Stimulated activated CD4-positive, alpha-beta T cell treated with anti-CD3 and anti-CD28 coated beads, Interleukin-15, amount 100 ng/mL, for 1 hour (primary cell): Measurements from ENCODE around the gene DAZAP1.
A peak's percentile ranks its signal among the peaks of the same experiment; 100 is the strongest.

Experiments
- DNase-seq, 2 donors: peaks; one replicate each; pipeline ENCODE4 v3.0.0-alpha.2; 2020; ENCODE audit warnings: low read depth in 1 of 2, low spot score in 1 of 2

The DAZAP1 gene

DNA sequence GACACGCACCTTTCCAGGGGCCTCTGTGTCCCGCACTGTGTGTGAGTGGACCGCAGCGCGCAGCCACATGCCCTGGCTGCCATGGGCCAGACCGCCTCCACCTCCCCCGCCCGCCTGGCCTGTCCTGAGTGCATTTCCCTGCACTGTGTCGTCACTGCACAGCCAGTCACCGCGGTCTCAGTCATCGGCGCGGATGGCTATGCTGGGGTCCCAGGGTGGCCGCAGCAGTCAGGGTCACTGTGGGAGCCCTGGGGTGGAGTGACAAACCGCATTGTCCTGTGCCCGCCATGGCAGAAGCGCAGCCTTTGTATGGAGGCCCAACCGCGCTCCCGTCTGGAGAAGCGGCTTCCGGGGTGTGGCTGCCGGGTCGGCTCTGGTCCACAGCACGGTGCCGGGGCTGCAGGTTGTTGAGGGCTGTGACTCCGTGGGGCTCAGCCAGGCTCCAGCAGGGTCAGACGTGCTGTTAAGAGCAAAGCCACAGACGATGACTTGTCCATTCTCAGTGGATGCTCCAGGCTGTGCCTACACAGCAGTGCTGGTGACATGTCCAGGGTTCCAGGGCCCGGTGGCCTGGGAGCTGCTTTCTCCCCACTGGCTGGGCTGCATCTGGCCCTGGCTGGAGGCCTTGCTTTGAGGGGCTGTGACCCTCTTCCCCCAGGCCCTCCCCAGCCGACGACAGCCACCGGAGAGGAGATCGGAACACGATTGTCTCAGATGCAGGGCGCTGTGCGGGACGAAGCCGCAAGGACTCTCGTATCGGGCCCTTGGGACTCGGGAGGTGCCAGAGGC is 30.0 kb upstream of the DAZAP1 start:
- DNase-seq = no peak

DNA sequence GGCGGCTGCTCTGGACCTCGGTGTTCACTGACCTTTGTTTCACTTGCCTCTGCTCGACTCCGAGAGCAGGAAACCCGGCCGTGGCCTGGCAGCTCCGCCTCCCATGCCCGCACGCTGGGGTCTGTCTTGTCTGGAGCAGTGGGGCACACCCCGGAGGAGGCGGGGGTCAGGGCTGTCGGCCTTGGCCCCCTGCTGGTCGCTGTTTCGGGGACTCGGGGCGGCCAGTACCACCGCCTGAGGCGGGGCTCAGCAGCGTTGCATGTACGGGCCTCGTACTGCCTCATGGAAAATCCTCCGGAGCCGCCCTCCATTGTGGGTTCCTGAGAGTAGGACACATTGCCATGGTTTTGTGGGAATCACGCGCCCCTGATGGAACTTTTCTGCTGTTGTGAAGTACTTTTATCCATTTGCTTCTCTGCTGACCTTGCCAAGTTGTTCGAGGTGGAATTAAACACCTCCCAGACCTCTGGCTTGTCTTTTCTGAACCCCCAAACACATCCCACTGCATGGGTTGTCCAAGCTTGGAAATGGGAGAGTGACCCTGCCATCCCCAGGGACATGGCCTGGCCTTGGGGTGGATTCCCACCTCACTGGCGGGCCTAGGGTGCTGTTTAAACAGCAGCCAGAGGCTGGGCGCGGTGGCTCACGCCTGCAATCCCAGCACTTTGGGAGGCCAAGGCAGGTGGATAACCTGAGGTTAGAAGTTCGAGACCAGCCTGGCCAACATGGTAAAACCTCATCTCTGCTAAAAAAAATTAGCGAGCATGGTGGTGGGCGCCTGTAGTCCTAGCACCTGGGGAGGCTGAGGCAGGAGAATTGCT is 29.2 kb upstream of the DAZAP1 start:
- DNase-seq = no peak

DNA sequence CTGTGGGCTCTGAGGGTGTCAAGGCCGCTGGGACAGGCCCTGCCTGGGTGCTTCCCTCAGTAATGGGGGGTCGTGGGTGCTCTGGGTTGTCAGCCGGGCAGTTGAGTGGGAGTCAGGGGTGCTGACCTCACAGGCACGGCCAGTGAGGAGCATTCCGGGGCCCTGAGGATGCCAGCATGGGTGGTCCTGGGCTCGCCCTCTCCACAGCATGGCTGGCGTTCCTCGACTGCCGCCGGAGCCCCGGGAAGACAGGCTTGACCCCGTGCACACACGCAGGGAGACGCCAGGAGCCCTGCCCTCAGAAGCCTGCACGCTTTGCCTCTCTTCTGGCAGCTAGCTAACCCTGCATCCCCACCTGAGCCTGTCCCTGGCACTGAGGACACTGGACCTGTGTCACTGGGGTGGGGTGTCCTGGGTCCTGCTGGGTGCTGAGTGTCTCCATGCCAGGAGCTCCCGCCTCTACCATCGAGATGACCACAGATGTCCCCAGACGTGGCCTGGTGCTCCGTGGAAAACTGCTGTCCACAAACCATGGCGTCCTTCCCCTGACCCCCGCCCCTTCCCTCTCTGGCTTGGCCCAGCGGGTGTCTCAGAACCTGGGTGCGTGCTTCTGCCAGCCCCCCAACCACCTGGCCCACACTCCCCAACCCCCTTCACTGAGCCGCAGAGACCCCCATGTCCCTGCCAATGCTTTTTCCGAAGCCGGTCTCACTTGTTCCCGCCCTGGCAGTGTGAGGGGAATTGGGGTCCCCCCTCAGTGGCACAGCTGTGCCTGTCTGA is 28.1 kb upstream of the DAZAP1 start:
- DNase-seq = no peak

DNA sequence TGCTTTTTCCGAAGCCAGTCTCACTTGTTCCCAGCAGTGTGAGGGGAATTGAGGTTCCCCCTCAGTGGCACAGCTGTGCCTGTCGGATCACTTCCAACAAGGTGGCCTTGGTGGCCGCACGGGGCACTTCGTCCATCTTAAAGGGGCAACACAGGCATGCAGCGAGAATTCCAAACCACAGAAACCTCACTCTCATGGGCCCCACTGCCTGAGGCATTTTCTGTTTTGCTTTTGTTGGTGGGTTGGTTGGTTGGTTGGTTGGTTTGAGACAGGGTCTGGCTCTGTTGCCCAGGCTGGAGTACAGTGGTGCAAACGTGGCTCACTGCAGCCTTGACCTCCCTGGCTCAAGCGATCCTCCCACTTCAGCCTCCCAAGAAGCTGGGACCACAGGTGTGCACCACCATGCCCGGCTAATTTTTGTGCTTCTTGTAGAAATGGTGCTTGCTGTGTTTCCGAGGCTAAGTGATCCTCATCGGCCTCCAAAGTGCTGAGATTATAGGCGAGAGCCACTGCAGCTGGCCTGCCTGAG is 27.4 kb upstream of the DAZAP1 start:
- DNase-seq = no peak

DNA sequence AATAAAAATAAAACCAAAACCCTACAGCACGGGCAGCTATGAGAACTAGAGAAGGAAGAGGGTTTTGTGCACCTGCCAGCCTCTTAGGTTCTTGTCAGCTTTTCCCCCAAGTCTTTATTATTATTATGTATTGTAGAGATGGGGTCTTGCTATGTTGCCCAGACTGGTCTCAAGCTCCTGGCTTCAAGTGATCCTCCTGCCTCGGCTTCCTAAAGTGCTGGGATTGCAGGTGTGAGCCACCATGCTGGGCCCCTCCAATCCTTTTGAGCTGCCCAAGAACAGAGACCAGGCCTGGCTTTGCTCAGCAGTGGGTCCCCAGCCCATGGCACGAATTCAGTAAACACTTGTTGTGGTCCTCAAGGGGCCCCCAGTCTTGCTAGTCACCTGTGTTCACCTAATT is 25.1 kb upstream of the DAZAP1 start:
- DNase-seq = no peak

DNA sequence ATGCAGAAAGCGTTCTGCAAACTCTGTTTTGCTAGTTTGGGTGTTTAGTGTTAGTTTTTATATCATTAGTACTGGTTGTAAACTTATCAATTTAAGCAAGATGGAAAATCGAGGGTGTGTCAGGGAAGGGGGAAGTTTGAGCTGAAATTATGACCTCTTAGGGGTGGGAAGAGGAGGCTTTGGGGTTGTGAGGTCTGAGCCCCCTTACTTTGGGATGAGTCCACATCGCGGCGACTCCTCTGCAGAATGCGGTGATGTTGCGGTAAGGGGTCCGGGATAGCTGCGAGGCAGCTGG is 24.4 kb upstream of the DAZAP1 start:
- DNase-seq = no peak

DNA sequence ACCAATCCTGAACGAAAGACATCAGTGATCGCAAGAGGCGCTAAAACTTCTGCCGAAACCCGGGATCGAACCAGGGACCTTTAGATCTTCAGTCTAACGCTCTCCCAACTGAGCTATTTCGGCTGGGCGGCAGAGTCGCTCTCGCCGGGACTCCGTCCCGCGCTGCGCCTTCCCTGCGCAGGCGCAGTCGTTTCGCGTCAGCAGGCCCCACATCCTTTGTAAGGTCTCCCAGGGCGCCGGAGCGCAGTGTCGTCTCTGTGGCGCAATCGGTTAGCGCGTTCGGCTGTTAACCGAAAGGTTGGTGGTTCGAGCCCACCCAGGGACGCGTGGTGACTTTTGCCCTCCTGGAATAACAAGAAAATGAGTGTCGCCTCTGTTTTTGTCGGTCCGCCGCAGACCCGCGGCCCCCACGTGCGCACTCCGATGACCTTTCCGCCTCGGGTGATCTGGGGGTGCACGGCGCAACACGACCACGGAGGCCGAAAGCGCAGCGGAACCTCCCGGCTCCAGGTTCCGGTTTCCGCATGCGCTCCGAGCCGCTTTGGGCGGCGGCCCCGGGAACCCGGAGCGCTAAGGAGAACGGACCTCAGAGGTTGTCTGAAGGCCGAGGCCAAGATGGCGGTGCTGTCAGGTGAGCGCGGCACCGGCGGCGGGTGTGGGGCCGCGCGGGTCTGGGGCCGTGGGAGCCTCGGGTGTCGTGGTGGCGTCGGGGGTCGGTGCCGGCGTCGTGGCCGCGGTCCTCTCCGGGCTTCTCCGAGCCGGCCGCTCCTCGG is 23.9 kb upstream of the DAZAP1 start, which contains the start of gene NDUFS7:
Gene NDUFS7 (plus strand): TSS at position 596 of the 773 bp plus-strand sequence. CDS start 20 bp downstream, at position 616.
- peak; percentile 93 to 95 for DNase-seq

DNA sequence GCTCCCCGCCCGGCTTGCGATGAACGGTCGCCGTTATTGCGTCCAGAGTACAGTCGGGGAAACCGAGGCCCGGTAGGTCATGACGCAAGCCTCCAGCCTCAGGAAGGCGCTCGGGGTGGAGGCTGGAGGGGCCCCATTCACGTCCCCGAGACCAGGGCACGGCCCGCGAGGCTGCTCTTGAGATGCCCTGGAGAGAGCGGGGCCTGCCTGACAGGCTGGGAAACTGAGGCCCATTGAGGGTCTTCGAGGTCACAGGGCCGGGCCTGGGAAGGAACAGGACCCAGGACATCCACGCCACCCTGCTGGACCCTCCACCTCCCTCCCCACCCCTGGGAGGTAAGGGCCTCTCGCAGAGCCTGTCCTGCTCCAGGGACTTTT is 23.3 kb upstream of the DAZAP1 start:
- no peak for DNase-seq

DNA sequence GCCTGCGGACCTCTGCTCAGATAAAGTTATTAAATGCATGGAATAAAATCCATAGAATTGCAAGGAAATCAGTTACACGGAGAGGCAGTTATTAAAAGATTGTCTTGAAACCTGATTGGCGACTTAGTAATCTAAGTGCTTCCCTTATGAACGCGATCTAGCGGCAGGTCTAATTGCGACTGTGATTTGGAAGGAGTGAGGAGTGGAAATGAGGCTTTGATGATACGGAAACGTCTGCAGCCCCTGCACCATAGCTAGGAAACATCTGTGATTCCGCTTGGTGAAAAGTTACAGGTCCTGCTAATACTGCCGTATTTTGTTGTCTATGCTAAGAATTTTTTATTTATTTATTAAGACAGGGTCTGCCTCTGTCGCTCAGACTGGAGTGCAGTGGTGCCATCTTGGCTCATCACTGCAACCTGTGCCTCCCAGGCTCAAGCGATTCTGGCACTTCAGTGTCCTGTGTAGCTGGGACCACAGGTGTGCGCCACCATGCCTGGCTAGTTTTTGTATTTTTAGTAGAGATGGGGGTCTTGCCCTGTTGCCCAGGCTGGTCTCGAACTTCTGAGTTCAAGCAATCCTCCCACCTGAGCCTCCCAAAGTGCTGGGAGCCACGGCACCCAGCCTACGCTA is 22.8 kb upstream of the DAZAP1 start:
- no peak for DNase-seq

DNA sequence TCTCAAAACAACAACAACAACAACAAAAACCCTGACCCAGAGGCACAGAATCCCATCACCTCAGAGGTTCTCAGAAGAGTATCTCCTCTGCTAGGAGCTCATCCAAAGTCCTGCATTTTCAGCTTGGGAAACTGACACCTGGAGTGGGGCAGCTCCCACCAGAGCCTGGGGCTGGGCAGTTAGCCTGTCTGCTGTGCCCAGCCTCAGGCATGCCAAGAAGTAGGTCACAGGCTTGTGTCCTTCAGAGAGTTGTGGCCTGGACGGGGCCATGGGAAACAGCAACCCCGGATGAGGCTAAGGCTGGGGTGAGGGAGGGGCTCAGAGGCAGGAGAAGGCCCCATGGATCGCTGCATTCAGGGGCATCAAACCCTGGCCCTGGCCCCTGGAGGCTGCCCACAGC is 21.6 kb upstream of the DAZAP1 start:
- DNase-seq = no peak

DNA sequence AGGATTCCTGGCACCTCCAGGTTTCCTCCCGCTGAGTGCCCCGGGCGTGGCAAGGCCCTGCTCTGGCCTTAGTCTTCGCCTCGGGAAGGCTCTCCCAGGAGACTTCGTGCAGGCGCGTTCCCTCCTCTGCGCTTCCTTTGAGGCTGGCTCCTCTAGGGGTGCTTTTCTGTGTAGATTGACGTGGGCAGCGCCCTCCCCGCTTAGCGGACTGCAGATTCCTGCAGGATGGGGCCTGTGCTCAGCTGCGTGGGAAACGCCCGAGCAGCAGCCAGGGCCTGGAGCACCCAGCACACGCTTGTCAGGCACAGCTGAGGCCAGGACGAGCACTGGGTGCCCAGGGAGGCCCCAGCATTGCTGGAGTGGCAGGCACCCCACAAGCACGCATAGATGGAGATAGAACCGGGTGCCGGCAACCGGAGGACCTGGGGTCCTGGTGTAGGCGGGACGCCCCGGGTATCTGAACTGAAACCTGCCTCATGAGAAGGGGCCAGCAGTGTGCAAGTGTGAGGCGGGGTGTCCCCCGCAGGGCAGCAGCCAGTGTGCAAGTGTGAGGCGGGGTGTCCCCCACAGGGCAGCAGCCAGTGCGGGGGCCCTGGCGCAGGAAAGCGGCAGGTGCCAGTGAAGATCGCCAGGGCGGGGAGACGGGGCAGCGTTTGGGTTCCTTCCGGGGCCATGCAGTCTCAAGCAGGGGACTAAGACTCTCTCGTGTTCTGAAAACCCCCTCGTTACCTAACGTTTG is 20.3 kb upstream of the DAZAP1 start:
- DNase-seq = no peak

DNA sequence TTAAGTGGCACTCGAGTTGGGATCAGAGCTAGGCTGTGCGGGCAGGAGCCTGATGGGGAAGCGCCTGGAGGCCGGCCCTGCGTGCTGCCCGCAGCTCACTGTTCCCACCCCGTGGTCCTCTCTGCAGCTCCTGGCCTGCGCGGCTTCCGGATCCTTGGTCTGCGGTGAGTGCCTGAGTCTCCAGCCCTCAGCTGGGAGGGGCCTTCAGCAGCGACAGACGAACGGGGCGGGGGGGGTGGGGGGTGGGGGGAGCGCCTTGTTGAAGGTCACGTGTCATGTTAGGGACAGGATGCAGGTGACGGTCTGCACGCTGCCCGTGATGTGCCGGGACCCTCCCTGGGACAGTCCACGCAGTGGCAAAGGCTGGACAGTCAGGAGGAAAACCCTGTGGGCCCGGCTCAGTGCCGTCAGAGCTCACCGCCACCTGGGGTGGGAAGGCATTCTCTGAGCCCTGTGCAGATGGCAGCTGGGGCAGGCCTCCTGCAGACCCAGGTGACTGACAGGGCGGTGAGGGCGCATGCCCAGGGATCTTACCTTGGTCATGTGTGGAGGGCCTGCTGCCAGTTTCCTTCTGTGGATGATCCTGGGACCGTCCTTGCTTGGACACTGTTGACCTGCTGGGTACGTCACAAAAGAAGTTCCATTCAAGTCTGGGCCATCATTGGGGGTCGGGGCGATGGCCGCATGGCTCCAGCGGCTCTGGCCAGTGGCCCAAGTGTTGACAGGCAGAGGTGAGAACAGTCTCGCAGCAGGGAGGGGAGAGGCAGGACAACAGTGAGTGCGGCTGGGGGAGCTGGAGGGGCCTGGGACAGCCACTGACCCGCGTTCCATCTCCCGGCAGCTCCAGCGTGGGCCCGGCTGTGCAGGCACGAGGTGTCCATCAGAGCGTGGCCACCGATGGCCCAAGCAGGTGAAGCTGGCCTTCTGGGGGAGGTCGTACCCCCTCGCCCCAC is 19.4 kb upstream of the DAZAP1 start:
- no peak for DNase-seq

DNA sequence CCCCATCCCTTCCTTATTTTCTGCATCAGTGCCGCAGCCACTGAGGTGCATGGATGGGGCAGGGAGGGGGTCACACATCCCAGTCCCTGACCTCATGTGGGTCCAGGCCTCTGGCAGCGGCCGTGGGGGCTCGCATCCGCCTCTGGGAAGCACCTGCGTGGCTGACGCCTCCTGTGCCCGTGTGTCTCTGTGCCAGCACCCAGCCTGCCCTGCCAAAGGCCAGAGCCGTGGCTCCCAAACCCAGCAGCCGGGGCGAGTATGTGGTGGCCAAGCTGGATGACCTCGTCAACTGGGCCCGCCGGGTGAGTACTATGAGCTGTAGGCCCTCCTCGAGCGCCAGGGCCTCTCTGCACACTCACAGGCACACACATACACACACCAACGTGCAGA is 18.8 kb upstream of the DAZAP1 start:
- DNase-seq = no peak

DNA sequence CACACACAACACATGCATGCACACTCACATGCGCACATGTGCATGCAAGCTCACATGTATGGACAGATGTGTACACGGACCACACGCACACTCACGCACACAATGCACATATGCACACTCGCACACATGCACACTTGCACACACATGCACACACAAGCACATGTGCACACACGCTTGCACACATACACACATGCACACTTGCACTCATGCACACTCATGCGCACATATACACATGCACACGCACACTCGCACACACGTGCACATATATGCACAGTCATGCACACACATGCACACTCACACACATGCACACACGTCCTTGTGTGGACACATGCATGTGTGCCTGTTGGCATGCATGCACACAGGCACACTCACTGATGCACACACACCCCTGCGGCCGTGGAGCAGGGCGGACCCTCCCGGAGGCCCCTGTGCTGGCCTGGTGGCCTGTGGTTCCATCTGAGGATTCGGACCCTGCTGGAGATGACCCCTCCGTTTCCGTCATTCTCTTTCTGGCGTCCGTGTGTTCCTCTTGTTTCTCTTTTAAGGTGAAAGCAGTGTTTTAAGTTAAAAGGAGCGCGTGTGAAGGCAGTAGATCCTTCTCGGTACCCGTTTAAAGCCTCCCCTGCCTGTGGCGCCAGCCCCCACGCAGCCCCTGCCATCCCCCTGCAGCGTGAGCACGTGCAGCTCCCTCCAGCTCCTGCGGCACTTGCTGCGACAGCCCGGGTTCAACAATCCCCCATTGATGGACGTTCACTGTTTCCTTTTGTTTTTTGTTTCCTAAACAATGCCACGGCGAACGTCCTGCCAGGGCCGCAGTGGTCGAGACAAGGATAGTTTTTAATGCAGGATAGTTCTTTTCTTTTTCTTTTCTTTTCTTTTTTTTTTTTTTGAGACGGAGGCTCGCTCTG is 18.1 kb upstream of the DAZAP1 start:
- no peak for DNase-seq

DNA sequence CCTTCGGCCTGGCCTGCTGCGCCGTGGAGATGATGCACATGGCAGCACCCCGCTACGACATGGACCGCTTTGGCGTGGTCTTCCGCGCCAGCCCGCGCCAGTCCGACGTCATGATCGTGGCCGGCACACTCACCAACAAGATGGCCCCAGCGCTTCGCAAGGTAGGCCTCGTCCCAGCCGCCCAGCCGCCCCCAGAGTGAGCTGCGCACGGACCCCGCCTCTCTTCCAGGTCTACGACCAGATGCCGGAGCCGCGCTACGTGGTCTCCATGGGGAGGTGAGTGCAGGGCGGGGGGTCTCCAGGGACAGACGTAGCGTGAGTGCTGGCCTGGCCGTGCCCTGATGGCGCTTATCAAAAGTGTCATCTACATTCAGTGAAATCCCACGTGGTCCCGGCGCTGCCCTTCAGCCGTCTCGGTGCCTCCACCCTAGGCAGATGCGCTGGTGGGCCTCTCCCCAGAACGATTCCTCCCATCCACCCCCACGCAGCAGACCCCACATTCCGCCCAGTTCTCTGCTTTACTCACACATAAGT is 16.4 kb upstream of the DAZAP1 start:
- no peak for DNase-seq

DNA sequence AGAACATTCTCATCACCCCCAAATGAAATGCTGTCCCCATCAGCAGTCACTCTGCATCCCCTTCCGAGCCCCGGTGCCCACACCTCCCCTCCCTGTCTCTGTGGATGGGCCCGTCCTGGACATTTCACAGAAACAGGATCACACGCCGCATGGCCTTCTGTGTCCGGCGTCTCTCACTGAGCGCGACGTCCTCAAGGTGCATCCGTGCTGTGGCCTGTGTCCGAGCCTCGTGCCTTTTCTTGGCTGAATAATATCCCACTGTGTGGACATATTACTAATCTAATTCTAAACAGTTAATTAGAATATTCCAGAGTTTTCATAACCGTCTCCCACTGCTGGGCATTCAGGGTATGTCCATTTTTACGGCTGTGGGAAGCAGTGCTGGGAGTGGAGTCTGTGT is 15.0 kb upstream of the DAZAP1 start:
- no peak for DNase-seq

DNA sequence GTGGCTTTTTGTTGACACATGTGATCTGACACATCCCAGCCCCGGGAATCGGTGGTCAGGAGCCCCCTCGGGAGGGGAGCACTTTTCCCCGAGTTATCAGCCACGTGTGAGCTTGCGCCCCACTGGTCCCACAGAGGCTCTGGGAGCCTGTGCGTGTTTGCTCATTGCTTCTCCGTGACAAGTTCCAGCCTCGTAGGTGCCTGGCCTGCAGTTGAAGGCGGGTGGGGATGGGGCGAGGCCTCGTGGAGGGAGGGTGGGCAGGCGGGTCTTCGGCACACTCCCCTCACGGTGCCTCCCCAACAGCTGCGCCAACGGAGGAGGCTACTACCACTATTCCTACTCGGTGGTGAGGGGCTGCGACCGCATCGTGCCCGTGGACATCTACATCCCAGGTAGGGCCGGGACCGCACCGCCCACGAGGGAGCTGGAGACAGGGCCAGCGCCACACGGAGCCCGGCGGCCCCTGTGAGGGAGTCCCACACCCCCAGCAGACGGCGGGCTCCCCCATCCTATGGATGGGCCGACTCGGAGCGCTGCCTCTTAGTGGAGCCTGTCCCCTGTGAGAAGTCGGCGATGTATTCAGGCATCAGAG is 14.4 kb upstream of the DAZAP1 start:
- DNase-seq = no peak
